Fibroblast of the conjunctiva (primary cell): ENCODE results near the gene FLG2.
A peak's percentile ranks its signal among the peaks of the same experiment; 100 is the strongest.

Source experiments
- DNase-seq: peaks from one replicate; pipeline ENCODE4 v3.0.0-alpha.2; 2010; ENCODE audit warnings: low read depth

Gene FLG2

GRCh38 chr1:152359906-152360305 lies at the start of gene FLG2:
TSS of gene FLG2 (minus strand) at chr1:152360006. CDS start at chr1:152358884, 1,122 bp downstream.
- no peak for DNase-seq

GRCh38 chr1:152408664-152409063 lies 48.9 kb upstream of the FLG2 start:
- DNase-seq, result no peak

GRCh38 chr1:152398812-152399698 lies 39.2 kb upstream of the FLG2 start:
- no peak for DNase-seq

- DNase-seq, result no peak
Measured at GRCh38 chr1:152397474-152397873, 37.7 kb upstream of the FLG2 start.

GRCh38 chr1:152394151-152394550 lies 34.3 kb upstream of the FLG2 start:
- no peak for DNase-seq

GRCh38 chr1:152392909-152393308 lies 33.1 kb upstream of the FLG2 start:
- DNase-seq, result no peak

GRCh38 chr1:152388889-152389288 lies 29.1 kb upstream of the FLG2 start:
- DNase-seq, result no peak

GRCh38 chr1:152386940-152387339 lies 27.1 kb upstream of the FLG2 start:
- DNase-seq, result no peak

GRCh38 chr1:152380932-152381331 lies 21.1 kb upstream of the FLG2 start:
- DNase-seq, result no peak

GRCh38 chr1:152374451-152374850 lies 14.6 kb upstream of the FLG2 start:
- DNase-seq, result no peak

GRCh38 chr1:152372672-152373071 lies 12.9 kb upstream of the FLG2 start:
- no peak for DNase-seq

GRCh38 chr1:152367436-152367835 lies 7.6 kb upstream of the FLG2 start:
- no peak for DNase-seq

- no peak for DNase-seq
Measured at GRCh38 chr1:152356736-152357135, 3.1 kb downstream of the FLG2 start.

GRCh38 chr1:152349611-152350010 lies 10.2 kb downstream of the FLG2 start:
- no peak for DNase-seq

GRCh38 chr1:152348447-152348846 lies 11.4 kb downstream of the FLG2 start:
- no peak for DNase-seq

GRCh38 chr1:152347116-152347728 lies 12.6 kb downstream of the FLG2 start:
- DNase-seq, result peak; percentile 36

- DNase-seq, result no peak
Measured at GRCh38 chr1:152344438-152344837, 15.4 kb downstream of the FLG2 start.

GRCh38 chr1:152343006-152343405 lies 16.8 kb downstream of the FLG2 start:
- DNase-seq, result no peak

- no peak for DNase-seq
Measured at GRCh38 chr1:152335399-152335798, 24.4 kb downstream of the FLG2 start.

GRCh38 chr1:152328801-152329391 lies 30.9 kb downstream of the FLG2 start:
- no peak for DNase-seq

GRCh38 chr1:152325111-152325510 lies 34.7 kb downstream of the FLG2 start, which contains the start of gene FLG:
TSS of gene FLG (minus strand) at chr1:152325239. CDS start at chr1:152315456, 9,783 bp downstream.
- no peak for DNase-seq

GRCh38 chr1:152313970-152314369 lies 45.8 kb downstream of the FLG2 start:
- no peak for DNase-seq

- no peak for DNase-seq
Measured at GRCh38 chr1:152313319-152313801, 46.4 kb downstream of the FLG2 start.
